SU-DHL-6 (cell line): ENCODE measurements around the gene PDCD1LG2.

ENCODE experiments used
- CTCF ChIP-seq: fragments of 200-600 bp; sonication (generic); IDR thresholded peaks from one replicate; pipeline ENCODE4 v1.5.1; 2017; ENCODE audit warnings: antibody characterized with exemption, mild to moderate bottlenecking, low read length, moderate library complexity; ENCODE audit not compliant: insufficient read depth, poor library complexity, severe bottlenecking
- EZH2phosphoT487 ChIP-seq: fragments of 200-600 bp; sonication (generic), shearing (Covaris generic); conservative IDR thresholded peaks from 2 replicates; pipeline ENCODE4 v1.6.1; 2018; ENCODE audit warnings: mild to moderate bottlenecking, antibody characterized with exemption, low read length, moderate library complexity, mixed read lengths

GRCh38 chr9:5566054-5566618 lies 55.8 kb downstream of the PDCD1LG2 start:
- TF ChIP-seq CTCF = no peak
- no peak for TF ChIP-seq EZH2phosphoT487
